NCI-H510A (cell line): ENCODE data around the gene GAREM1.
"Not testable (repeated sequence)": the region's sequence is repeated elsewhere in the genome, so short reads cannot be mapped to it uniquely, and the experiment has no call there.

Experiments
- DNase-seq: peaks from one replicate; lab custom pipeline; 2025; lab: John Stamatoyannopoulos, UW

GAREM1 gene

GRCh38 chr18:32470714-32471633 is at the start of gene GAREM1:
GAREM1 (minus strand) TSS chr18:32470882; CDS start chr18:32470428, 454 bp downstream.
- DNase-seq: peak; percentile 99

DNA sequence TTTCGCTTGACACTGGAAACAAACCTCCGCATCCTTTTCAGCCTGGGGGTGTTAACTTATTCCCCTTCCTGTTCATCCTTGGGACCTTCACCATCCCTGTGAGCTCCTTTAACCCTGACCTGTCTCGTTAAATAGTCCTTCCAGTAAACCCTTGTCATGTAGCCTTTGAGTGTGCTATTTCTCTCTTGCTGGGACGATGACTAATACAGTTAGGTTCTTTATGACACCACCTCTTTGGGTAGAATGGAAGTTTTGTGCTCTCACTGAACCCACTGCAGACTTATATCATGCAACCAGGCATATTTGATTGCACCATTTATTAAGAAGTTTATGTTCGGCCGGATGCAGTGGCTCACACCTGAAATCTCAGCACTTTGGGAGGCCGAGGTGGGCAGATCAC is 40.5 kb upstream of the GAREM1 start:
- no peak for DNase-seq

- DNase-seq: no peak
These were observed 38.4 kb upstream of the GAREM1 start for GRCh38 chr18:32509111-32509510.

DNA sequence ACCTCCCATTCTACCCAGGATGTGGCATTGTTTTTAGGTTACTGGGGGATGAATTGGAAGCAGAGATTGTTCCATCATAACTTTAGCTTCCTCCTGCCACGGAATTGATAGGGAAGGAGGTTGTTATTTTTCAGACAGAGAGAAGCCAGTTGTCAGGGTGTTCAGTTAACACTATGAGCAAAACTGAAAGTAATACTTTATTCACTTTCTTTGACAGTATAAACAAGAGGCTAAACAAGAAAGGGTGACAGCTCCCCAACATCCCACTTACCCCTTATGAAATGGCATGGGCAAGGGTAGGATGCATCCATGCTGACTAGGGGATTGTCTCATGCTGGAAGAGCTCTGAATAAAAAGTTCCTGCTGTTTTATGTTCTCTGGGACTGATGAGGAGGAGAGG is 36.4 kb upstream of the GAREM1 start:
- no peak for DNase-seq

- DNase-seq: no peak
These were observed 31.3 kb upstream of the GAREM1 start for GRCh38 chr18:32502014-32502413.

DNA sequence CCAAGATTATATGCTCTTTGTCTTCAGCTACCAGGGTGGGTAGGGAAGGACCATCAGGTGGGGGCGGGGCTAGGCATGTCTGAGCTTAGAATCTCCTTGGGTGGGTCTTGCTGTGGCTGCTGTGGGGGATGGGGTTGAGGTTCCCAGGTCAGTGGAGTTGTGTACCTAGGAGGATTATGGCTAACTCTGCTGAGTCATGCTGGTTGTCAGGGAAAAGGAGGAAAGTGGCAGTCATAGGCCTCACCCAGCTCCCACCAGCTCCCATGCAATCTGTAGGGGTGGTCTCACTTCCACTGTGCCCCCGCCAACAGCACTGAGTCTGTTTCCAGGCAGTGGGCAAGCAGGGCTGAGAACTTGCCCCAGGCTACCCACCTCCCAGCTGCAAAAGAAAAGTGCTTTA is 30.6 kb upstream of the GAREM1 start:
- not testable (repeated sequence) for DNase-seq

DNA sequence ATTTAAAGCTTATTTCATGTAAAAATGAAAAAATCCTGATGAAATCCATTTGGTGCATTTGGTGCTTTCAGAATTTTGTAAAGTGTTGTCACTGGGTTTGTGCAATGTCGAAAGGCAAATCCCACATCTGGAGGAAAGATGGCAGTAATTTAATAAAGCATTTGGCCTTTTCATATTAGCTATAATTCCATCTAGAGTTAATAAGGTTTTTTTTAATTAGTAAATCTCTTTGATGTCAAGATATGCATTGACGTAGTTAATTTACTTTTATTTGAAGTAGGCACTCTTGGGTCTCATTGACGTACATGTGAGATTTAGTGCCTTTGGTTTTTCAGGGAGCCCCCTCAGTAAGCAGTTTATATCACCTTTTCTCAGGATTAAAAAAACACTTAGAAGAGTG is 12.3 kb upstream of the GAREM1 start:
- DNase-seq: no peak

DNA sequence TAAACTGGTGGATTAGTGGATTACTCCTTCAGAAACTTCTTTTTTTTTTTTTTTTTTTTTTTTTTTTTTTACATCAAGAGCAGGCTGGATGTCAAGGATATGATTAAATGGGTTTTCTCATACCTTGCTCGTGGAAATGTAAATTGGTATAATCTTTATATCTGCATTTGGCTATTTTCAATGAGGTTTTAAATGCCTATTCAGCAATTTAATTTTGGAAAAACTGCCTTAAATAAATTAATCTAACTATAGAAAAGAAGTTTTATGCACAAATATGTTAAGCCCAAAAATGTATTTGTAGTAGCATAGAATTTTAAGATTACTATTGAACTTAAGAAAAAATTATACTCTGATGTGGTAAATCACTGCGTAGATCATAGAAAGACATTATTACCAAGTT is 11.4 kb upstream of the GAREM1 start:
- no peak for DNase-seq

DNA sequence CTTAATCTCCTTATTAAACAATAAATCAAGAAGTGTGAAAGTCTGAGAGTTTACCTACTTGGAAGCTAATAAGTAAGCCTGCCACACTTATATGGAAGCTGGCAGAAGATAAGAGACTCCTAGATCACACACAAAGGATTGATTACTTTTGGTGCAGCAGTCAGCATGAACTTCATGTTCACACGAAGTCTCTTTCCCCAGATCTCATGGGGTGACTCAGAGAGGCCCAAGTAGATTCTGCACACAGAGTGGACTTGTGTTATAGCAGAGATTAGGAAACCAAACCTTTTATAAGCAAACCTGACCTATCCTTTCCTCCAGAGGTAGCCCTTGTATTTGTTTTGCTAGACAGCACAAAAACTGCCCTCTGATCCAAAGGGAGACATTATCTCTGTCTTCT is 9.9 kb upstream of the GAREM1 start:
- DNase-seq: no peak

DNA sequence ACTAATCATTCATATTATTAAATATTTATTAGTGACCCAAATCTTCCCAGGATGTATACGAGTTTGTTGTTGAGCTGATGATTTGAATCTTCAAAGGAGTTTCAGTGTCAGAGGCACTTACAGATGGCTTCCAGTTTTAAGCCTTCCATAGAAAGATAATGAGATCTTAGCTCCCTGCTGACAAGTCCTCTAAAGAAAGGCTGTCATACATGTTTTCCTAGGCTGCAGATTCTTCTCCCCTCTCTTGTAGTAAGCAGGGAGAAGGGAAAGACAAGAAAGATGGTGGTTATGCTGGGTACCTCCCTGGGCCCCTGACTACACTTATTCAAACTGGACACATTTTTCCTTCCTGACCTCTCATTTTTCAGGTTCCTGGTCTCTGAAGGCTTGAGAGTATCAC is 8.1 kb upstream of the GAREM1 start:
- DNase-seq: no peak

- DNase-seq: no peak
These were observed 7.6 kb upstream of the GAREM1 start for GRCh38 chr18:32478317-32478716.

DNA sequence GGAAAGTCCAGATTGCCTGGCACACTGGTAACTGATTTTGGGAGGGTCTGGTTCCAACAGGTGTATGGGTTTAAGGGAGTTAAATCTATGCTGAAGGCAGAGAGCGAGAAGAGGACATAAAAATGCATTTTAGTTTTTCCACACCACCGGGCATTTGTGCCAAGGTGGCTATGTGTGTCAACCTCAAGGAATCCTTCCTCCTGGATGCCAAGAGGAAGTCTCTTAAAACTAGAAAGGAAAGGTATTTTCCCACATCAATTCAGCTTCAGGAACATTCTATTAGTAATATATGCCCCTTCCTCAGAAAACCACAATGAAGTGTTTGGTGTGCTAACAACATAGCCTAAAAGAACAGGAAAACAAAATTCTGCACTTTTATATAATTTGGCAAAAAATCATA is 5.4 kb upstream of the GAREM1 start:
- no peak for DNase-seq

- DNase-seq: not testable (repeated sequence)
These were observed 4.4 kb upstream of the GAREM1 start for GRCh38 chr18:32475069-32475468.

GRCh38 chr18:32473325-32473724 is 2.6 kb upstream of the GAREM1 start:
- no peak for DNase-seq

GRCh38 chr18:32472841-32473240 is 2.2 kb upstream of the GAREM1 start:
- DNase-seq: no peak

- DNase-seq: no peak
These were observed 295 bp downstream of the GAREM1 start for GRCh38 chr18:32470460-32470713.

DNA sequence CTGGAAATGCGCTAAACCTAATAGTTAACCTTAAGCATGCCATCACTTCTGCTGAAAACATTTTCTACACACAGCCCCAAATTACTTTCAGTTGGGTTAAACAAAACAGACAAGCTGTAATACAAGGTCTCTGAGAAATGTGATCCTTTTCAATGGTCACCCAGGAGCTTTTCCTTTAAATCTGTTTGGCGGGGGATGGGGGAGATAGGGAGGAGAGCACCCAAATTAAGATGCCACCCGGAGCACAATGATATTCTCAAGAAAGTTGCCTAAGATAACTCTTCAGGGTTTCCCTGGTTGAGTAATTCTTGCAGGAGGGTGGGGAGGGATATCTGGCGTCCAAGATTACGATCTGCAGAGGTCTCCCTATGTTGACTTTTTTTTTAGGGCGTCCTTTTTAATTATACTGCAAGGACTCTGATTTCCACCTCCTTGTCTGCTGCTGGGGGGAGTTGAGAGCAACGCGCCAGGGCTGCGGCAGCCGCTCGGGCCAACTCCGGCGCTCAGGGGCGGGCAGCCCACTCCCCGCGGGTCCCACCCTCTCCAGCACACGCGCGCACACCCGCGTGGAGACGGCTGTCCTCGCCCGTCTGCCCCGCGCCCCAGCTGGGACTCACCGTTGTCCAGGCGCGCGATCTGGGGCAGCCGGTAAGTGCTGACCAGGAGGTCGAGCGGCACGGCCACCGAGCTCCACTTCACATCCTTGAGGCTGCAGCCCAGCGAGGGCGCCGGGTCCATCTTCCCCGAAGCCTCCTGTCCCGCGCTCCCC is 807 bp downstream of the GAREM1 start:
- peak; percentile 51 for DNase-seq

DNA sequence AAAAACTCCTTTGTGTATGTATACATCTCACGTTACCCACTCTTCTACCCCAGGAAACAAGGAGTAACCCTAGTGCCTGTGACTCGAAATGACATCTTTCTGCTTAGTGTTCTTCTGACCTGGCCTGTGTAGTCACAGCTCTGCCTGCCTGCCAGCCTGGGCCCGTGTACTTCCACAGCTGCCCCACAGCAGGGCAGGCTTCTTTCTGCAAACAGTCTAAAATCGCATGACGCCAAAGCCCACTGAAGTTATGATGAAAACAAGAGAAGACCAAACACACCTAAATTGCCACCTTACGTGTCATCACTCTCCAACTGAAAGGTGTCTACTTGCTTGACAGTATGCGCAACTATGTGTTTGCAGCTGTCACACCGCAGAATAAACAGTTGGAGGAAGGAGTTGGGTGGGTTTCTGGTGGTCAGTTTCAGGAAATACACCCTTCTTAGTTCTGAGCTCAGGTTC is 1.5 kb downstream of the GAREM1 start:
- DNase-seq: peak; percentile 14

- no peak for DNase-seq
These were observed 2.4 kb downstream of the GAREM1 start for GRCh38 chr18:32468147-32468845.

- no peak for DNase-seq
These were observed 8.9 kb downstream of the GAREM1 start for GRCh38 chr18:32461709-32462272.

GRCh38 chr18:32460171-32460731 is 10.4 kb downstream of the GAREM1 start:
- DNase-seq: no peak
